ENCODE results near the gene JARID2.

The JARID2 gene

GRCh38 chr6:15551798-15552197, 305.9 kb downstream of the JARID2 start:
- TF ChIP-seq TAF1 (IDR thresholded peaks at IDR 0.05; ENCODE audit: borderline replicate concordance, insufficient read depth, low read length), result no peak
- peak; percentile 91; the same call in 1 of the 2 replicates for TF ChIP-seq SIN3A (IDR thresholded peaks at IDR 0.05; ENCODE audit: borderline replicate concordance, insufficient read depth, low read length)
- peak; percentile 100 for TF ChIP-seq FOXP2 (optimal IDR thresholded peaks at IDR 0.05; ENCODE audit: borderline replicate concordance, extremely low read depth, extremely low read length, insufficient read depth)

DNA sequence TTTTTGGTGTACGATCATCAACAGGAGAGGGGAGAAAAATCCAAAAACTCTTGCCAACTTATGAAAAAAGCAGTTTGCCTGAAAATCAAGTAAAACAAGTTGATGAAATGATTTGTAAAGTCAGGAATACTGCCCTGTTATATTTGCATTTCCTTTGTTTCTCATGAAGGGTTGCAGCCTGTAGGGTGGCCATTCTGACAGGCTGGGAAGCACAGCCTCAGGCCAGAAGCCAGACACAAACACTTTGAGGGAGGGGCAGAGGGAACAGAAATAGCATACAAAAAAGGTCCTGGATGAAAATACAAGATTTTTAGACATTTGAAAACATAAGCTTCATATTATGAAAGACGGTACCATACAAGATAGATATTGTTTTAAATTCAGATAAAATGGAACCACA, 307.2 kb downstream of the JARID2 start:
- no peak for TF ChIP-seq SIN3A (IDR thresholded peaks at IDR 0.05; ENCODE audit: borderline replicate concordance, insufficient read depth, low read length)
- no peak for TF ChIP-seq POLR2AphosphoS5 (IDR thresholded peaks at IDR 0.05; ENCODE audit: low read depth, low read length)
- no peak for TF ChIP-seq TAF1 (IDR thresholded peaks at IDR 0.05; ENCODE audit: borderline replicate concordance, insufficient read depth, low read length)
- TF ChIP-seq REST (IDR thresholded peaks at IDR 0.05; ENCODE audit: insufficient read depth in 1 of 2, low read depth in 2 of 2, low read length in 2 of 2), result no peak

- TF ChIP-seq POLR2AphosphoS5 (IDR thresholded peaks at IDR 0.05; ENCODE audit: low read depth, low read length) (no peak), SIN3A (IDR thresholded peaks at IDR 0.05; ENCODE audit: borderline replicate concordance, insufficient read depth, low read length) (no peak)
Observed at GRCh38 chr6:15553736-15554294, 307.9 kb downstream of the JARID2 start.

GRCh38 chr6:15554728-15555100, 308.8 kb downstream of the JARID2 start:
- TF ChIP-seq FOXP2 (optimal IDR thresholded peaks at IDR 0.05; ENCODE audit: borderline replicate concordance, extremely low read depth, extremely low read length, insufficient read depth) (no peak), SIN3A (IDR thresholded peaks at IDR 0.05; ENCODE audit: borderline replicate concordance, insufficient read depth, low read length) (no peak), TAF1 (IDR thresholded peaks at IDR 0.05; ENCODE audit: borderline replicate concordance, insufficient read depth, low read length) (no peak), REST (IDR thresholded peaks at IDR 0.05; ENCODE audit: insufficient read depth in 1 of 2, low read depth in 2 of 2, low read length in 2 of 2) (no peak), POLR2AphosphoS5 (IDR thresholded peaks at IDR 0.05; ENCODE audit: low read depth, low read length) (no peak)

DNA sequence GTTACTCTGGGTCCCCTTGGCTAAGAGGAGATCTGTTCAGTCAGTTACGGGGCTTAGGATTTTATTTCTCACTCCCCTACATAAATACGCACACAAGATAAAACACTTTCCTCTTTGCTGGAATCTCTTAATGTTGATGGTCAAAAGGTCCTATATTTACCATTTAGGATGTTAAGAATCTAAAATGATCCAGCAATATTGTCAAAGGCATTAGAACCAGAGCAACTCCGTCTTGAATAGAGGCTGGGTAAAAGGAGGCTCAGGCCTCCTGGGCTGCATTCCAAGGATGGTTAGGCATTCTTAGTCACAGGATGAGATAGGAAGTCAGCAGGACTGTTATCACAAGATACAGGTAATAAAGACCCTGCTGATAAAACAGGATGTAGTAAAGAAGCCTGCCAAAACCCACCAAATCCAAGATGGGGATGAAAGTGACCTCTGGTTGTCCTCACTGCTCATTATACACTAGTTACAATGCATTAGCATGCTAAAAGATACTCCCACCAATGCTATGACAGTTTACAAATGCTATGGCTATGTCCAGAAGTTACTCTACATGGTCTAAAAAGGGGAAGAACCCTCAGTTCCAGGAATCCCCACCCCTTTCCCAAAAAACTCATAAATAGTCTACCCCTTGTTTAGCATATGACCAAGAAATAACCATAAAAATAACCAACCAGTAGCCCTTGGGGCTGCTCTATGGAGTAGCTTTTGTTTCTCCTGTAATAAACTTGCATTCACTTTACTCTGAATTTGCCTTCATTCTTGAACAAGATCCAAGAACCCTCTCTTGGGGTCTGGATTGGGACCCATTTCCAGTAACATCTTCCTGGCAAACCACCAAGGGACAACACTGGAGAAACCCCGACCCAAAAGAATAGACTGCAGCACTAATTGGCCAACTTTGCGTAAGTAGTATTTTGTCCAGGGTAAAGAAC, 309.5 kb downstream of the JARID2 start:
- TF ChIP-seq FOXP2 (optimal IDR thresholded peaks at IDR 0.05; ENCODE audit: borderline replicate concordance, extremely low read depth, extremely low read length, insufficient read depth) (no peak), SIN3A (IDR thresholded peaks at IDR 0.05; ENCODE audit: borderline replicate concordance, insufficient read depth, low read length) (no peak), TAF1 (IDR thresholded peaks at IDR 0.05; ENCODE audit: borderline replicate concordance, insufficient read depth, low read length) (no peak), REST (IDR thresholded peaks at IDR 0.05; ENCODE audit: insufficient read depth in 1 of 2, low read depth in 2 of 2, low read length in 2 of 2) (no peak), POLR2AphosphoS5 (IDR thresholded peaks at IDR 0.05; ENCODE audit: low read depth, low read length) (no peak)

GRCh38 chr6:15556711-15557110, 310.8 kb downstream of the JARID2 start:
- TF ChIP-seq POLR2AphosphoS5 (IDR thresholded peaks at IDR 0.05; ENCODE audit: low read depth, low read length) (no peak), REST (IDR thresholded peaks at IDR 0.05; ENCODE audit: insufficient read depth in 1 of 2, low read depth in 2 of 2, low read length in 2 of 2) (no peak), TAF1 (IDR thresholded peaks at IDR 0.05; ENCODE audit: borderline replicate concordance, insufficient read depth, low read length) (no peak), FOXP2 (optimal IDR thresholded peaks at IDR 0.05; ENCODE audit: borderline replicate concordance, extremely low read depth, extremely low read length, insufficient read depth) (no peak), SIN3A (IDR thresholded peaks at IDR 0.05; ENCODE audit: borderline replicate concordance, insufficient read depth, low read length) (no peak)
